Mesendoderm (in vitro differentiated cells): Measurements from ENCODE around the gene GALNT9.

Experiments
- DNase-seq: peaks from one replicate; pipeline ENCODE4 v3.0.0; 2013
- H2AK5ac ChIP-seq: 2 replicates; pipeline ENCODE4 v1.6.1; 2013; ENCODE audit warnings: low read length, inconsistent platforms
- H2BK120ac ChIP-seq: 2 replicates; pipeline ENCODE4 v1.6.1; 2013; ENCODE audit warnings: low read depth, mild to moderate bottlenecking, low read length, moderate library complexity, mixed read lengths
- H2BK15ac ChIP-seq: replicated peaks from 2 replicates; pipeline ENCODE4 v1.6.1; 2013; ENCODE audit warnings: low read depth, mild to moderate bottlenecking, moderate library complexity
- H2BK5ac ChIP-seq: 2 replicates; pipeline ENCODE4 v1.6.1; 2013; ENCODE audit warnings: low read length, inconsistent platforms
- H3K18ac ChIP-seq: 2 replicates; pipeline ENCODE4 v1.6.1; 2013; ENCODE audit warnings: mild to moderate bottlenecking, low read length, mixed read lengths
- H3K23ac ChIP-seq: one replicate; pipeline ENCODE4 v1.6.1; 2013; ENCODE audit warnings: low read length
- H3K27ac ChIP-seq: 2 replicates; pipeline ENCODE4 v1.5.1; 2013; ENCODE audit warnings: low read depth, mild to moderate bottlenecking, inconsistent platforms, low read length, moderate library complexity
- H3K27me3 ChIP-seq: 2 replicates; pipeline ENCODE4 v1.6.1; 2013; ENCODE audit warnings: low read length, control low read depth, mild to moderate bottlenecking, inconsistent platforms; ENCODE audit not compliant: insufficient read depth, poor library complexity
- H3K36me3 ChIP-seq: 2 replicates; pipeline ENCODE4 v1.6.1; 2013; ENCODE audit warnings: low read length, inconsistent platforms; ENCODE audit not compliant: control insufficient read depth, insufficient read depth
- H3K4ac ChIP-seq: one replicate; pipeline ENCODE4 v1.6.1; 2013; ENCODE audit warnings: low read depth, mild to moderate bottlenecking, low read length, moderate library complexity
- H3K4me1 ChIP-seq: 2 replicates; pipeline ENCODE4 v1.6.1; 2013; ENCODE audit warnings: low read depth, low read length, inconsistent platforms; ENCODE audit not compliant: control insufficient read depth
- H3K4me2 ChIP-seq: 2 replicates; pipeline ENCODE4 v1.6.1; 2013; ENCODE audit warnings: low read length
- H3K4me3 ChIP-seq: 2 replicates; pipeline ENCODE4 v1.5.1; 2013; ENCODE audit warnings: mild to moderate bottlenecking, low read length
- H3K56ac ChIP-seq: one replicate; pipeline ENCODE4 v1.6.1; 2013; ENCODE audit warnings: low read length
- H3K79me1 ChIP-seq: 2 replicates; pipeline ENCODE4 v1.6.1; 2013; ENCODE audit warnings: low read length, inconsistent platforms
- H3K79me2 ChIP-seq: 2 replicates; pipeline ENCODE4 v1.6.1; 2013; ENCODE audit warnings: mild to moderate bottlenecking, low read length; ENCODE audit not compliant: control insufficient read depth, insufficient read depth
- H3K9ac ChIP-seq: 2 replicates; pipeline ENCODE4 v1.6.1; 2013; ENCODE audit warnings: low read length, inconsistent platforms
- H4K5ac ChIP-seq: one replicate; pipeline ENCODE4 v1.6.1; 2013; ENCODE audit warnings: low read length
- H4K8ac ChIP-seq: one replicate; pipeline ENCODE4 v1.6.1; 2013; ENCODE audit warnings: low read depth, mild to moderate bottlenecking, control low read depth, low read length, moderate library complexity
- WGBS: extraction: QIAGEN DNeasy Blood & Tissue Kit; methylation state at CpG from one replicate; pipeline ENCODE4 v1.1.7; 2013; ENCODE audit warnings: low lambda C conversion rate, missing lambda C conversion rate; ENCODE audit not compliant: insufficient coverage; ENCODE audit errors: extremely low coverage; 5-methylcytosine and 5-hydroxymethylcytosine counted together

Gene GALNT9

DNA sequence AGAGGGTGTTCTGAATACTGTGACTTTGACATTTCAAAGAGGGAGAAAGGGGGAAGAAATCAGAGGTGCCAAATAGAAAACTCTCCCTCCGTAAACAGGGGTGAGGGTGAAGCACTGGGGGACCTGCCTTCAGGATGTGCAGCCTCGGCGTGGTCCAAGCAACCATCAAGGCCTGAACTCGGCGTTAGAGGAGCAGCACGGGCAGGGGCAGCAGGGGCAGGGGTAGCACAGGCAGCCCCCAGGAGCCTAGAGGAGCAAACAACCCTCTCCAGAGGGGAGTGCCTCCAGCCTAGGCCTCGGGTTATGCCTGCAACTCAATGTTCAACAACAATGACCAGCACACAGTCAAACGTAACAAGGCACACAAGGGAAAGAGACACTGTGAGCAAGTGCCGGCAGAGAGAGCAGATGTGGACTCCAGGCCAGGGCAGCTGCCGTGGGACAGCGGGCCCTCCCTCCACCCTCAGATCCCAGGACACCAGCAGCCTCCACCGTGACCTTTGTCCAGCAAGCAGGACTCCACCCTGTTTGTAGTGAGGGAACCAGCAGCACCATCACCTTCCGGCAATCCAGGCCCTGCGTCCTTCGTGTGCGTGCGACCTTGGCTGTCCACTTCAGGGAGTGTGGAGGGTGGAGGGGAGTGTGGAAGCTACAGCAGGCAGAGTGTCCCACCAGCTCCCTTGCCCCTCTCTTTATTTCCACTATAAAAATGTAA, 18.0 kb downstream of the GALNT9 start:
- no CpG with 5 or more reads among the region's 17 CpGs for WGBS
- Histone ChIP-seq H3K9ac (no peak overlapping the region), H3K79me1 (no peaks in the 10 kb centered on the region), H2BK5ac (no peak overlapping the region), H4K8ac (no peak overlapping the region), H3K27ac (no peak overlapping the region), H3K56ac (no peak overlapping the region), H3K4me1 (no peaks in the 10 kb centered on the region), H3K18ac (no peak overlapping the region), H2BK15ac (no peak overlapping the region), H3K4ac (no peak overlapping the region), H3K27me3 (no peaks in the 10 kb centered on the region), H3K4me3 (no peak overlapping the region), H2AK5ac (no peak overlapping the region), H3K36me3 (no peaks in the 10 kb centered on the region), H2BK120ac (no peak overlapping the region), H3K79me2 (no peaks in the 10 kb centered on the region), H3K4me2 (no peak overlapping the region), H3K23ac (no peak overlapping the region), H4K5ac (no peak overlapping the region)
- DNase-seq: no peak

DNA sequence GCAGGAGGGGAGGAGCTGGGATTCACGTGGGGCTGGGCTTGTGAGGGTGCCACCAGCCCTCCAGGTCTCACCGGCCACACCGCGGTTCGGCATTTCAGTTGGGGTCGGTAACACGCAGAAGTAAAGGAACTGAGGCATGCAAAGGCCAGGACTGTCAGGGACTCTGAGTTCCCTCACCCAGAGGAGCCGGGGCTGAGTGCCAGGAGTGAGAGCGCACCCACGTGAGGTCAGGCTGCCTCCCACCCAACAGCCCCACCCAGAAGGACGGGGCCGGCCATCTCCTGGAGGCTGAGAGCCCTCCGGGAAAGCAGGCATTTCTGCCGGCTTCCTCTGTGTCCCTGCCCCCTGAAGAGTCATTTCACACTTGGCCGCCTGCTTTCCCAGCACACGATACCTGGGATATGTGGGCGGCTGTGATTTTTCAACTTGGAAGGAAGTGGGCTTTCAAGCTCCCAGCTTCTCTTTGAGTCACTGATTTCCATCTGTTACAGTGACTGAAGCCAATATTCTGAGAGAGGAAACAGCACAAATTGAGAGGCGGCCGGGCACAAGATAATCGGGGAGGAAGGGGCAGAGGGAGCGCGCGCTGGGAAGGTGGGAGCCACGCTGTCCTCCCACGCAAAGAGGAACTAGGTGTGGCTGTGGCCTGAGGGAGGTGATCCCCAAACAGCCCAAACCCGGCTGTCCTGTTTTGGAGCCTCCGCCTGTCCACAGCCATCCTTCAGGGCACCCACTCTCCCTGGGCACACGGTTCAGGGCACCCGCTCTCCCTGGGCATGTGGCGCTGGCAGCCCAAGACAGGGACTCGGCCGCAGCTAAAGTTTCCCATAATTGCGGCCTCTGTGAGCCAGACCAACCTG, 19.0 kb downstream of the GALNT9 start:
- H3K36me3 ChIP-seq: no peaks in the 10 kb centered on the region
- H2BK120ac ChIP-seq: no peak overlapping the region
- H3K79me2 ChIP-seq: no peaks in the 10 kb centered on the region
- H2BK5ac ChIP-seq: no peak overlapping the region
- no peak overlapping the region for H4K5ac ChIP-seq
- H3K18ac ChIP-seq: no peak overlapping the region
- H3K23ac ChIP-seq: no peak overlapping the region
- H3K56ac ChIP-seq: no peak overlapping the region
- H2AK5ac ChIP-seq: no peak overlapping the region
- no peak overlapping the region for H3K9ac ChIP-seq
- H4K8ac ChIP-seq: no peak overlapping the region
- no CpG with 5 or more reads among the region's 33 CpGs for WGBS
- no peak for DNase-seq
- H3K27me3 ChIP-seq: no peaks in the 10 kb centered on the region
- no peaks in the 10 kb centered on the region for H3K4me1 ChIP-seq
- no peak overlapping the region for H3K27ac ChIP-seq
- no peak overlapping the region for H3K4me2 ChIP-seq
- no peak overlapping the region for H3K4me3 ChIP-seq
- H3K4ac ChIP-seq: no peak overlapping the region
- no peaks in the 10 kb centered on the region for H3K79me1 ChIP-seq
- H2BK15ac ChIP-seq: no peak overlapping the region

DNA sequence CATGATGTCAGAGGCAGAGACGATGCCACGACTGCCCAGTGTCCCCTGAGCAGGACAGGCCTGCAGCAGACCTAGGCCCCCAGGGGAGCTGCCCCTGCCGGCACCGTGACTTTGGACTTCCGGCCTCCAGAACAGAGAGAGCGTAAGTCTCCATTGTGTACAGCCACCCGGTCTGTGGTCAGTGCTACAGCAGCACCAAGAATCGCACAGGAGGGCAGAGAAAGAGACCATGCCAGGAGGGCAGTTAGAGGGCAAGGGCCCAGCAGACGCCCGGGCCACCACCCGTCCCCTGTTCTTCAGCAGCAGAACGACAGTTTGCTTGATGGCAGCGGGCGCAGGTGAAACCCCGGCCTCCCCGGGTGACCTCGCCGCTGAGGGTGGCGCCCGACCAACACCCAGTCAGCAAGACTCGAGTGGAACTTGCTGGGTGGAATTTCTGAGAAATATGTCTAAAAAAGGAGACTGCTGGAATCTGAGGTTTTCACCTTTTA, 19.7 kb downstream of the GALNT9 start:
- Histone ChIP-seq H4K8ac (no peak overlapping the region), H3K79me2 (no peaks in the 10 kb centered on the region), H3K4me2 (no peak overlapping the region), H3K56ac (no peak overlapping the region), H2BK15ac (no peak overlapping the region), H3K4me1 (no peaks in the 10 kb centered on the region), H3K4me3 (no peak overlapping the region), H3K4ac (no peak overlapping the region), H3K27ac (no peak overlapping the region), H2AK5ac (no peak overlapping the region), H3K18ac (no peak overlapping the region), H2BK5ac (no peak overlapping the region), H2BK120ac (no peak overlapping the region), H4K5ac (no peak overlapping the region), H3K36me3 (no peaks in the 10 kb centered on the region), H3K23ac (no peak overlapping the region), H3K79me1 (no peaks in the 10 kb centered on the region), H3K27me3 (no peaks in the 10 kb centered on the region), H3K9ac (no peak overlapping the region)
- DNase-seq: no peak
- no CpG with 5 or more reads among the region's 21 CpGs for WGBS

DNA sequence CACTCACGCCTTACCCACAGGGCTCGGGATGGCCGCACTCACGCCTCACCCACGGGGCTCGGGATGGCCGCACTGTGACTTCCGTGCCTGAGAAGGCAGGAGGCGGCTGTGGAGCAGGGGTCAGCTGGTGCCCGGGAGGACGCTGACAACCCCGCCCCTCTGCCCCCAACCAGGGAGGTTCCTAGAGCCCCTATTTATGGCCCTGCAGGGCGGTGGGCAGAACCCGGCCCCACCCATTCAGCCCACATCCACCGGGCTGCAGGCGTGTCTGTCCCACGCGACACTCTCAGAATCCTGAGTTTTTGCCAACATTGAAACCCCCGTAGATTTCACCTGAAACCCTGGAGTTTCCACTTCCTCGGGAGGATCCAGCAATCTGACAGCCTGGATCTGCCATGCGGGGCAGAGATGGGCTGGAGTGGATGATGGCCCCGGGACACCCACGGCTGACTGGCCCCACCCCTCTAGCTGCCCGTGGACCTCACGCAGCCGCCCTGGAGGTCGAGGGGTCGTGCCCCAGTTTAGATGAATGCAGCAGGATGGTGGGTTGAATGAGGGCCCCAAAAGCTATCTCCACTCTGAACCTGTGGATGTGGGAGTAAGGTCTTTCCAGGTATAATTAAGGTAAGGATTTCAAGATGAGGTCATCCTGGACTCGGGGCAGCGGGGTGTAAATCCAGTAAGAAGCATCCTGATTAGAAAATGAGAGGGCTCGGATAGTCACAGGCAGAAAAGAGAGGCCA, 20.4 kb downstream of the GALNT9 start:
- H3K27me3 ChIP-seq: no peaks in the 10 kb centered on the region
- no CpG with 5 or more reads among the region's 31 CpGs for WGBS
- no peak overlapping the region for H2BK15ac ChIP-seq
- H3K4me2 ChIP-seq: no peak overlapping the region
- H3K4me3 ChIP-seq: no peak overlapping the region
- H4K5ac ChIP-seq: no peak overlapping the region
- H3K9ac ChIP-seq: no peak overlapping the region
- no peak overlapping the region for H3K4ac ChIP-seq
- no peaks in the 10 kb centered on the region for H3K36me3 ChIP-seq
- no peak overlapping the region for H2BK120ac ChIP-seq
- no peaks in the 10 kb centered on the region for H3K79me1 ChIP-seq
- no peak overlapping the region for H2BK5ac ChIP-seq
- H3K23ac ChIP-seq: no peak overlapping the region
- no peak overlapping the region for H3K56ac ChIP-seq
- no peaks in the 10 kb centered on the region for H3K4me1 ChIP-seq
- no peak overlapping the region for H4K8ac ChIP-seq
- H3K79me2 ChIP-seq: no peaks in the 10 kb centered on the region
- H3K18ac ChIP-seq: no peak overlapping the region
- no peak overlapping the region for H2AK5ac ChIP-seq
- no peak overlapping the region for H3K27ac ChIP-seq
- DNase-seq: no peak

DNA sequence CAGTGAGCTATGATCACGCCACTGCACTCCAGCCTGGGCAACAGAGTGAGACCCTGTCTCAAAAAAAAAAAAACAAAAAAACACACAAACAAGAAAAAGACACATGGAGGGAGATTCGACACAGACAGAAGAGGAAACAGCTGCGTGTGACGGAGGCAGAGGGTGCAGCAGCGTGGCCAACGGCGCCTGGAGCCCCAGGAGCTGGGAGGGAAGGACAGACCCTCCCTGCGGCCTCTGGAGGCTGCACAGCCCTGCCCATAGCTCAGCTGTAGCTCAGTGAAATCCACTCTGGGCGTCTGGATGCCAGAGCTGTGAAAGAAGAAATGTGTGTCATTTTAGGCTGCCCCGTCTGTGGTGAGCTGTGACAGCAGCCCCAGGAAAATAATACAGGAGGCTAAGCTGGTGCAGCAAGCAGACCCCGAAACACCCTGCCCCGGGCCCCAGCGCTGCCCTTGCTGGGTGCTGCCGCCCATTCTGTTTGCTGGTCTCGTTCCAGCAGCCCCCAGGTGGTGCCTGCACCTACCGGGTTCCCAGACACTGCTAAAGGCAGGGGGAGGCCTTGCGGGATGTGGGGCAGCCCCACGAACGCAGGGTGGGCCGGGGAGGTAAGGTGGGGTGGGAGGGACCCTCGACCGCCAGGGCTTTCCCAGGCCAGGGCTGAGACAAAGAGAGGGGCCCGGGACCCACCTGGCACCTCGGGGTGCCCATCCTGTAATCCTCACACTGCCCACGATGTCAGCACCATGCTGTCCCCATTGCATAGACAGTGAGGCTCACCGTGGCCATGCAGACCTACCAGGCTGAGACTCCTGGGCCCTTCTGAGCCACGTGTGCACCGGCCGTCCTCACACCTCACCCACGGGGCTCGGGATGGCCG, 21.2 kb downstream of the GALNT9 start:
- Histone ChIP-seq H3K79me1 (no peaks in the 10 kb centered on the region), H3K79me2 (no peaks in the 10 kb centered on the region), H3K9ac (no peak overlapping the region), H3K23ac (no peak overlapping the region), H2AK5ac (no peak overlapping the region), H4K5ac (no peak overlapping the region), H3K4ac (no peak overlapping the region), H3K18ac (no peak overlapping the region), H3K27ac (no peak overlapping the region), H4K8ac (no peak overlapping the region), H2BK120ac (no peak overlapping the region), H3K36me3 (no peaks in the 10 kb centered on the region), H3K4me1 (no peaks in the 10 kb centered on the region), H3K4me3 (no peak overlapping the region), H2BK5ac (no peak overlapping the region), H2BK15ac (no peak overlapping the region), H3K4me2 (no peak overlapping the region), H3K56ac (no peak overlapping the region), H3K27me3 (no peaks in the 10 kb centered on the region)
- WGBS: no CpG with 5 or more reads among the region's 32 CpGs
- no peak for DNase-seq
